Psoas muscle (tissue), 8 donors: ENCODE results near the gene CDCA7L. TPM values are rescaled to one million over a fixed set of nuclear protein-coding genes. Genes with fewer than 3 reads are reported as not detected.

Source experiments
- ATAC-seq, 4 donors: fragments of 200-7000 bp; cut with Tn5 transposase; one replicate each; pipeline ENCODE4 v1.9.1; 2020; ENCODE audit warnings: moderate library complexity in 3 of 4, mild to moderate bottlenecking in 2 of 4
- DNase-seq, 2 donors: peaks; one replicate each; pipeline ENCODE4 v3.0.0-alpha.2; 2020
- H3K27ac ChIP-seq: fragments of 200-600 bp; one replicate; pipeline ENCODE4 v1.8.0; 2022
- H3K27me3 ChIP-seq, 3 donors: fragments of 200-600 bp in 1 of 3; one replicate each; pipeline versions ENCODE4 v1.6.1 to v1.8.0; 2013 to 2022; ENCODE audit warnings: low read length in 2 of 3, mild to moderate bottlenecking in 2 of 3, moderate library complexity in 1 of 3; ENCODE audit not compliant: insufficient read depth in 3 of 3
- H3K36me3 ChIP-seq, 2 donors: fragments of 200-600 bp in 1 of 2; one replicate each; pipeline versions ENCODE4 v1.6.1 to v1.8.0; 2013 to 2022; ENCODE audit warnings: low read depth in 1 of 2, mild to moderate bottlenecking in 1 of 2, moderate library complexity in 1 of 2; ENCODE audit not compliant: insufficient read depth in 1 of 2
- H3K4me1 ChIP-seq: fragments of 200-600 bp; one replicate; pipeline ENCODE4 v1.8.0; 2022
- H3K4me3 ChIP-seq: fragments of 200-600 bp; one replicate; pipeline ENCODE4 v1.8.0; 2022; ENCODE audit warnings: mild to moderate bottlenecking
- H3K9me3 ChIP-seq: fragments of 200-600 bp; one replicate; pipeline ENCODE4 v1.8.0; 2022
- CTCF ChIP-seq: fragments of 200-600 bp; IDR thresholded peaks from one replicate; pipeline ENCODE4 v1.8.0; 2022; ENCODE audit warnings: antibody characterized with exemption
- WGBS, 3 donors: extraction: QIAGEN DNeasy Blood & Tissue Kit; methylation state at CpG; one replicate each; pipeline versions ENCODE4 v1.1.6 to v1.1.7; 2013; 5-methylcytosine and 5-hydroxymethylcytosine counted together
- intact Hi-C, 2 donors: fragments of 100-400 bp; cut with DNase I; formaldehyde crosslinking; loops; one replicate each; pipeline versions ENCODE4 v1.11.0 to v1.14.2; 2022
- polyA plus RNA-seq, 3 donors: library from polyadenylated mRNA; stranded (reverse); fragments of 200-250 nt; gene quantifications; one replicate each; pipeline ENCODE4 v1.2.3, GENCODE V29; 2013
- total RNA-seq, 4 donors: library from RNA; stranded (reverse); fragmentation: NEBNext Ultra II Directional in 2 of 4; extraction: Animal tissue kit (Norgen Biotek cat#: 25700) in 2 of 4; gene quantifications; one replicate each; pipeline versions ENCODE4 v1.2.1 to v1.2.4, GENCODE V29; 2021 to 2023
- donor health status: healthy with polysubstance abuse.
- donor health status: DM: no; HTN: no; CAD: no; lungs with moderate emphysema.
- donor health status: Bipolar disorder and iron deficiency.
- donor health status: healthy.
- donor health status: DM: yes; HTN: yes; CAD: no.
- donor health status: DM: no; HTN: no; CAD: no.
- donor health status: DM: no; HTN: no; CAD: no.
- donor health status: DM: yes; HTN: yes; CAD: no.

Gene CDCA7L
- total and polyA plus RNA-seq, 7 donors = 1.3 to 3.3 (median 2.2) TPM

GRCh38 chr7:21908746-21909145 lies 37.0 kb downstream of the CDCA7L start:
- Histone ChIP-seq H3K4me1 (peaks cover 25% of the 10 kb centered on the region), H3K4me3 (no peak overlapping the region), H3K36me3 (peaks cover 0 to 35% of the 10 kb centered on the region in 2 donors), H3K27ac (no peak overlapping the region), H3K9me3 (no peaks in the 10 kb centered on the region), H3K27me3 (no peaks in the 10 kb centered on the region)
- ATAC-seq (peak in 3 of 4 donors; percentile 53 to 66 (median 57)), DNase-seq (peak in 1 of 2 donors; percentile 50)
- 50 to 65% (median 50%) methylated on average over 5 of the region's 5 CpGs for WGBS, 3 donors
- intact Hi-C loops = no loop called here
- TF ChIP-seq CTCF = no peak

DNA sequence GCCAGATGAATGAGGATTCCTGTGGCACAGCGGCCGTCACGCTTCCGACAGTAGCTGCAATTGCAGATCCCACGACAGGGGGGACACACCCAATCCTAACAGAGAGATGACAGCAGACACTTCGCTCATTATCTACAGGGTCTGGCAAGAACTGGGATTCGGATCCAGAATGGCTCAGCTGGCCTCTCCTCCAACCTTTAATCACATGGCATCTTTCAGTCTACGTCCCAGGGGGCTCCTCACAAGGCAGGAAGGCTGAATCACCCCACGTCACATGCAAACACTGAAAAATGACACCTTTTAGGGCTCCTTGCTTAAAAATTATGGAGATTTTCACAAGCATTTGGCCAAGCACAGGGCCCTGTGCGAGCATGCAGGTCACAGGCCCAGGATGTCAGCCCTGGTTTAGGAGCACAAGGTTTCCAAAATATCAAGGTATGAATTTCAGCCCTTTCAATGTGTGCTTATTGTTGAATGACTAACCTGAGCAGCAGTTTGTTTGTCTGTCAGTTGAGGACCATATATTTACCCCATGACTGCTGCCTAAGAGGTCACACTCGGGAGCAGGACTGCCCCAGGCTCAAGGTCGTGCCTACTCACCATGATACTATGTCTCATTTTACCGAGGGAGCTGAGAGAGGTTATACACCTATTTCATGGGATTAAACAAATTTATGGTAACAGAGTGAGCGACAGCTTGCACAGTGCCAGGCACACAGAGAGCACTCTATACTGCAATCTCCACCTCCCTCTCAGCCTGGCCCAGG lies 42.5 kb downstream of the CDCA7L start:
- intact Hi-C loops = no loop called here
- no peaks in the 10 kb centered on the region for H3K9me3 ChIP-seq
- peaks cover 2 to 66% of the 10 kb centered on the region in 2 donors for H3K36me3 ChIP-seq
- H3K27ac ChIP-seq = no peak overlapping the region
- no peak overlapping the region for H3K4me3 ChIP-seq
- TF ChIP-seq CTCF = no peak
- ATAC-seq = no peak
- H3K4me1 ChIP-seq = no peaks in the 10 kb centered on the region
- no peak for DNase-seq
- H3K27me3 ChIP-seq = no peaks in the 10 kb centered on the region
- WGBS, 3 donors = 83 to 87% (median 84%) methylated on average over 14 of the region's 14 CpGs

- DNase-seq (no peak), ATAC-seq (no peak)
- no peak for TF ChIP-seq CTCF
- 72 to 84% (median 81%) methylated on average over 5 of the region's 5 CpGs for WGBS, 3 donors
- H3K4me3 ChIP-seq = no peak overlapping the region
- no peaks in the 10 kb centered on the region for H3K27me3 ChIP-seq
- no peaks in the 10 kb centered on the region for H3K4me1 ChIP-seq
- intact Hi-C loops = no loop called here
- H3K9me3 ChIP-seq = no peaks in the 10 kb centered on the region
- no peak overlapping the region for H3K27ac ChIP-seq
- peaks cover 2 to 60% of the 10 kb centered on the region in 2 donors for H3K36me3 ChIP-seq
Observed at GRCh38 chr7:21902240-21902639, 43.5 kb downstream of the CDCA7L start.

DNA sequence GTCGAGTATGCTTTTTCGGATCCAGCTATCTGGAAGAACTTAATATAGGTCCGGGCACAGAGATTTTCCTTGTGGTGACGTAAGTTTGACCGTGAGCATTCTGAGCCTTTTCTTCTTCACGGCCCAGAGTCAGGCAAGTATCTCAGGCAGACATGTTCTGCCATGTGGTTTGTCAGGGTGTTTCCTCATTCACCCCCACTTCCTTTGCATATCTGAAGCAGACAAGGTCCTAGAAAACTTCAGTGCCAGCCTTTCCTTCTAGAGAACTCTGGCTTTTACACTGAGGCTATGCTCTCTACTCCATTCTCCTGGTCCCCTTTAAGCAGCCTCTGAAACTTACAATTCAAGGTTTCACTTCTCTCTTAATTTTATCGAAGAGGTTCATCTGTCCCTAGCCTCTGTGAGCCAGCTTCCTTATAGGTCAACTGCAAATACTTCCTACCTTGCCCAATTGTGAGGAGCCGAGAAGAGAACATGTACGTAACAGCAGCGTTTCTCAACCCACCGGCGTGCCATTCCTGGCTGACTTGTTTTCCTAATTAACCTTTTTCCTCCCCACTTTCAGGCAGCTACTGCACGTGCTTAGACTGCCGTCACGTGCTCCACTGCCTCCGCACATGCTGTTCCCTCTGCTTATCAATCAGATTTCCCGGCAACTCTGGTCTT lies 47.3 kb downstream of the CDCA7L start:
- Histone ChIP-seq H3K4me1 (no peaks in the 10 kb centered on the region), H3K27ac (no peak overlapping the region), H3K9me3 (no peaks in the 10 kb centered on the region), H3K4me3 (no peak overlapping the region), H3K27me3 (no peaks in the 10 kb centered on the region), H3K36me3 (peaks cover 2 to 29% of the 10 kb centered on the region in 2 donors)
- intact Hi-C loops = no loop called here
- 89 to 94% (median 94%) methylated on average over 17 of the region's 17 CpGs for WGBS, 3 donors
- no peak for TF ChIP-seq CTCF
- ATAC-seq = no peak
- no peak for DNase-seq
